GM18520 (cell line): ENCODE measurements around the gene GATA5.

ENCODE experiments used
- ATAC-seq: cut with Tn5 transposase; IDR thresholded peaks from one replicate; pipeline ENCODE4 v1.9.1; 2021; ENCODE audit not compliant: unreplicated experiment

GATA5 gene

DNA sequence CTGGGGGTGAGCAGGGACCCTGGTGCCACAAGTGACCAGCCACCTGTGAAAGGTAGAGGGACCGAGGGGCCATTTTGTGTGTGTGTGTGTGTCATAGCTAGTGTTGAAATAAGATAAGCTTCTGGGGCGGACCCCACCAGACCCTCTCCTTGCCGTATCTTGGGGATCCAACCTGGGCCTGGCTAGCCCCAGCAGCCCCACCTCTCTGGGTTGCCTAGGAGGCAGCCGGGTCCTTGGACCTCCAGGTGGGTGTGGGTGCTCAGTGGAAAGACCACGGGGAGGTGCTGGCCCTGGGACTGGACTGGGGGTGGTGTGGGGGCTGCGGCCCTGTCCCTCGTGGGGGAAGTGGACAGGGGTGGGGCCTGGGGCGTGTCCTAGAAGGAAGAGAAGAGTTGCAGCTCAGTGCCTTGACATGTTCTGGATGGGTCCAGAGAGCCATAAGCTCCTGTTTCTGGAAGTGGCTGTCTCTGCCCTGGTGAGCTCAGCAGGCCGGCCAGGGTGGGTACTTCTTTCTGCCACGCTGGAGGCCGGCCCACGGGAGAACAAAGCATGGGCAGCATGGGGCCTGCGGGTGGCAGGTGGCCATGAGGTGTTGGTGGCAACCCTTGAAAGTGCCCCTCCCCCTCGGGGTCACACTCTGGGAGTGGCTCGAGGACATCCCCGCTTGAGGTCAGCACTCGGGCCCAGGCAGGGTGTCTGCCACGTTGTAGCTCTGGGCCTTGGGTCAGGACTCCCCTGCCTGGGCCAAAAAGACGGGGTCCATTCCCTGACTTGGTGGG, 56.9 kb downstream of the GATA5 start:
- no peak for ATAC-seq

DNA sequence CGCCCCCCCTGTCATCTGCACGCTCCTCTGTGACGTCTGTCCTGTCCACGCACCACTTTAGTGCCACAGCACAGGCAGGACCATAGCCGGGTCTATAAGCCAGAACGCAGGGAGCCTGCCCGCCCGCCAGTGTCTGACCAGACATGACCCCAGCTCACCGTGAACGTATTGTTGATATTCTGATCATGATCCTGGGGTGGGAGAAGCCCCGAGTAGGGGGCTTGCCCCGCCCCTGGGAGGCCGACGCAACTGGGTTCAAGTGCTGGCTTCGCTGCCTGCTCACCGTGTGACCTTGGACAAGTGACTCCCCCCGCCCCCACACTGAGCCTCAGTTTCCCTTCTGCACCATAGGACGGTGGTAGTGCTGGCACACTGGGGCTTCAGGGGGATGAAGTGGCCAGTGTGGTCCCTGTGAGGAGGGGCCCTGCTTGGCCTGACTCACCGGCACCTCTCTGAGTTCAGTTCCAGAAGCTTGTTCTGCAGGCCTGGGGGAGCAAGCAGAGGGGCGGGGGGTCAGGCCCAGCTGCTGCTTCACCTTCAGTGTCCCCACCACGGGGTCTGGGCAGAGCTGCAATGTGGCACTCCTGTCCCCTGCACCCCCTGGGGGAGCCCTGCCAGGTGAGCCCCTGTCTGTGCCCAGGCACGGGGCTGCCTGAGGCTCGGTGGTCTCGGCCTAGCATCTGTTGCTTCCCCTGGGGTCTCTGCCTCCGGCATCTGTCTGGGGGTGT, 57.6 kb downstream of the GATA5 start:
- ATAC-seq = no peak

DNA sequence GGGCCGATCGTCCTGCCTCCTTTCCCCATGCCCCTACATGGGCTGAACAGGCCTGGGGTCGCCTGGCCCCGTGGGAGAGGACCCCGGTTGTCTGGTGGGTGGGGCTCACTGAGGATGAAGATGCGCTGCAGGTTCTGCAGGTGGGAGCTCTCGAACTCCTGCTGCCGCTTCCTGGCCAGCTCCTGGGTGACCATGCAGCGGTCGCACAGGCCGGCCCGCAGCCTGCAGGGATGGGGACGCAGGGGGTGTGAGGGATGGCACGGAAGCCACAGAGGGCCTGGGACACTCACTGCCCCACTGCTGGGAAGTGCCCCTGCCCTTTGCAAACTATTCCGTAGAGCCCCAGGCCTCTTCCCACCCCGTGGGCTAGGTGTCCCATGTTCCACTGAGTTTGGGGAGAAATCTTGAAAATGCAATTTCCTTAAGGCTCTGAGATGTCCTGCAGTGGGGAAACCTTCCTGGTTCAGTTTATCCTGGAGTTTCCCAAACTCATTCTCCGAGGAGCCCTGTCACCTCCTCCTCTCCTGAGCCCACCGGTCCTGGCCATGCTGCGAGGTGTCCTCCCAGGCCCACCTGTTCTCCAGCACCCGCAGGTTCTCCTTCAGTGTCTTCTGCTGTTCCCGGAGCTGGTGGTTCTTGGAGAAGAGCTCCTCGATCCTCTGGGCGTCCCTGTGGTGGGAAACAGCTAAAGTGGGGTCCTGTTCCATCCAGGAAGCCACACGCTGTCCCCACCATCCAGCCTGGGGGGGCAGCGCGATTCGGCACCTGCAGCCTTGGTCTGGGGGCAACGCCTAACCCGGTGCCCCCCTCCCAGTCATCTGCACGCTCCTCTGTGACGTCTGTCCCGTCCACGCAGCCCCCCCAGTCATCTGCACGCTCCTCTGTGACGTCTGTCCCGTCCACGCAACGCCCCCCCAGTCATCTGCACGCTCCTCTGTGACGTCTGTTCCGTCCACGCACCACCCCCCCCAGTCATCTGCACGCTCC, 58.9 kb downstream of the GATA5 start:
- no peak for ATAC-seq

DNA sequence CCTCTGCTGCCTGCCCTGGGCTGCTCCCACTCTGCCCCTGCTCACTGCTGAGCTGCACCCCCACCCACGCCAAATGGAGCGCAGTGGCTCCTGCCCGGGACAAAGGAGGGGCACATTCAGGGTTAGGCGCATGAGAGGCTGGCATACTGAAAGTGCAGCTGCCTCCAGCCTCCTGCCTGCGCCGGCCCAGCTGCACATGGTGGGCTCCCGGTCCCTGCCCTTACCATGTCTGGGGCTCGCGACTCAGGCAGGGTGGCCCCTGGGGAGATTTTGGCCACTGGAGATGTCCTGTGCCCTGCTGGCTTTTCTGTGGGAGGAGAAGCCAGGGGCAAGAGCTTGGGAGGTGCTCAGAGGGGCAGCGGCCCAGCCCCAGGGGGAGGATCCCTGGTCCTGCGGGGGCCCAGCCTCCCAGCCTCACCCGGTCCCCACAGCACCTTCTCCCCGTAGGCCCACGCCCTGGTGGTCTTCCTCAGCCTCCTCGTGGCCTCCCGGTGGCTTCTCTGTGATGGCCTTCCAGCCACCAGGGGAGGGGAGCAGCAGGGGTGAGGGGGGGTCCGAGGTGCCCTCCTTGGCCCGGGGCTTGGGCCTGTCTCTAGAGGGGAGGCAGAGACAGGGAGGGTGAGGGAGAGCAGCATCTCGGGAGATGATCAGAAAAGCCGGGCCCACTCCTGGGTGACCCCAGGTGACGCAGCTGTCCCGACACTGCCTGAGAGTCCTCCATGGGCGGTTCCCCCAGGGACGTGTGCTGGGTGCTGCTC, 60.3 kb downstream of the GATA5 start:
- ATAC-seq = no peak

DNA sequence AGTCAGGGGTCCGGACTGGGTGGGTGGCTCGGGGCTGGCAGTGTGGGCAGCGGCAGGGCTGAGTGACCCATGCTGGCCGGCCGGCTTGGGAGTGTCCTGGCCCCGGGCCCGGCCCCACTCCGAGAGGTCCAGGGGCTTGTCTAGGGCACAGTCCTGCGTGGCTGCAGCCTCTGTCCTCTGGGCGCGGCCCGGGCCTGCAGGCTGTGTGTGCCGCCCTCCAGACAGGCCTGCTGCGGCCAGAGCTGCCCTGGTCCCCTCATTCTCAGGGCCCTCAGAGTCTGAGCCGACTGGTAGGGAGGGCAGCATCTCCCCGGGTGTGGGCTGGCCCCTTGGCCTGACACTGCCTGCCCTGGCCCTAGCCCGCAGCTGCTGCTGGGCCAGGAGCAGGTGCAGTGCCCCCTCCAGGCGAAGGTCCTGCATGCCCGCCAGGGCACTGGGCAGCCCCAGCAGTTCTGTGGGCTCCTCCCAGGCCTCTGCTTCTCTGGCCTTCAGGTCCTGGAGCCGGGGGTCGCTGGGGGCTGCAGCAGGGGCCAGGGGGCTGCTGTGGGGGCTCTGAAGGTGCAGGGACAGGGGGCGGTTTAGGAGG, 61.8 kb downstream of the GATA5 start:
- no peak for ATAC-seq
